ENCODE results near the gene POLR2M. TPM values are rescaled to one million over a fixed set of nuclear protein-coding genes. Genes with fewer than 3 reads are reported as not detected.

Gene POLR2M
- total RNA-seq, 1 donor from 2014 or later, result 1,069 TPM

- no peak overlapping the region for H3K4me3 Mint-ChIP-seq
- no peak overlapping the region for H3K27ac ChIP-seq
- H3K27me3 ChIP-seq, result no peaks in the 10 kb centered on the region
- H3K4me1 ChIP-seq, result no peaks in the 10 kb centered on the region
- no peak overlapping the region for H3K27ac Mint-ChIP-seq
- TF ChIP-seq EZH2phosphoT487 (IDR thresholded peaks at IDR 0.05) (no peak), CTCF (IDR thresholded peaks at IDR 0.05) (no peak), EZH2 (IDR thresholded peaks at IDR 0.05) (no peak)
- H3K9me3 ChIP-seq (ENCODE audit: low read depth), result no peaks in the 10 kb centered on the region
- no peak overlapping the region for H2AFZ ChIP-seq (replicated peaks)
- no peaks in the 10 kb centered on the region for H3K27me3 Mint-ChIP-seq (ENCODE audit: insufficient read depth, low read depth)
- no peak for DNase-seq (ENCODE audit: low spot score)
- H3K9me3 Mint-ChIP-seq, result peaks cover 5% of the 10 kb centered on the region
- H3K36me3 ChIP-seq, result no peaks in the 10 kb centered on the region
- H3K4me1 Mint-ChIP-seq, result peaks cover 6% of the 10 kb centered on the region
- no peak overlapping the region for H3K9ac ChIP-seq
- H3K79me2 ChIP-seq (ENCODE audit: low read depth), result no peaks in the 10 kb centered on the region
- no peak overlapping the region for H3K4me2 ChIP-seq
- no peaks in the 10 kb centered on the region for H3K36me3 Mint-ChIP-seq
- H4K20me1 ChIP-seq (ENCODE audit: low read depth), result no peaks in the 10 kb centered on the region
- H3F3A ChIP-seq (ENCODE audit: low read depth), result no peaks in the 10 kb centered on the region
- H3K4me3 ChIP-seq, result no peak overlapping the region
These were observed 29.4 kb downstream of the POLR2M start for GRCh38 chr15:57735891-57736290.

DNA sequence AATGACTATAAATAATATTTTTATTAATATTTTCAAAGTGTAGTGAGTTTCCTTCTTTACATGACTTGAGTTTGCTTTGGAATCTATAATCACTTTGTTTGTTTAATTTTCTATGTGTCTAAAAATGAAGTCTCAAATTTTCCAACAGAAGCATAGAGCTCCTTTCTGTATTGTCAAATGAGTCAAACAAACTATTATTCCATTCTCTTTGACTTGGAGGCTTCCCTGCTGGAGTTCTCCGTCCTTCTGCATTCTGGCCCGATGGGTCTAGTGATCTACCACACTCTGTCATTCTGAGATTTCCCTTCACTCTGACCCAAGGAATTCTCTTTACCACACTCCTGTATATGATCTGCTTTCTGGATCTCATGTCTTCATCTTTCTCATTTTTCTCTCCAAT, 30.1 kb downstream of the POLR2M start:
- H3K27ac Mint-ChIP-seq, result no peak overlapping the region
- H3K36me3 ChIP-seq, result no peaks in the 10 kb centered on the region
- H3K4me3 ChIP-seq, result no peak overlapping the region
- H3K9me3 ChIP-seq (ENCODE audit: low read depth), result no peaks in the 10 kb centered on the region
- H4K20me1 ChIP-seq (ENCODE audit: low read depth), result no peaks in the 10 kb centered on the region
- H3K36me3 Mint-ChIP-seq, result no peaks in the 10 kb centered on the region
- no peaks in the 10 kb centered on the region for H3K4me1 ChIP-seq
- H3F3A ChIP-seq (ENCODE audit: low read depth), result no peaks in the 10 kb centered on the region
- no peaks in the 10 kb centered on the region for H3K79me2 ChIP-seq (ENCODE audit: low read depth)
- no peaks in the 10 kb centered on the region for H3K27me3 ChIP-seq
- no peak overlapping the region for H2AFZ ChIP-seq (replicated peaks)
- H3K4me3 Mint-ChIP-seq, result no peak overlapping the region
- peaks cover 3% of the 10 kb centered on the region for H3K4me1 Mint-ChIP-seq
- DNase-seq (ENCODE audit: low spot score), result no peak
- no peak overlapping the region for H3K4me2 ChIP-seq
- no peaks in the 10 kb centered on the region for H3K27me3 Mint-ChIP-seq (ENCODE audit: insufficient read depth, low read depth)
- no peak overlapping the region for H3K27ac ChIP-seq
- H3K9me3 Mint-ChIP-seq, result peaks cover 5% of the 10 kb centered on the region
- H3K9ac ChIP-seq, result no peak overlapping the region
- TF ChIP-seq EZH2 (IDR thresholded peaks at IDR 0.05), result no peak
- TF ChIP-seq EZH2phosphoT487 (IDR thresholded peaks at IDR 0.05), result no peak
- TF ChIP-seq CTCF (IDR thresholded peaks at IDR 0.05), result no peak

DNA sequence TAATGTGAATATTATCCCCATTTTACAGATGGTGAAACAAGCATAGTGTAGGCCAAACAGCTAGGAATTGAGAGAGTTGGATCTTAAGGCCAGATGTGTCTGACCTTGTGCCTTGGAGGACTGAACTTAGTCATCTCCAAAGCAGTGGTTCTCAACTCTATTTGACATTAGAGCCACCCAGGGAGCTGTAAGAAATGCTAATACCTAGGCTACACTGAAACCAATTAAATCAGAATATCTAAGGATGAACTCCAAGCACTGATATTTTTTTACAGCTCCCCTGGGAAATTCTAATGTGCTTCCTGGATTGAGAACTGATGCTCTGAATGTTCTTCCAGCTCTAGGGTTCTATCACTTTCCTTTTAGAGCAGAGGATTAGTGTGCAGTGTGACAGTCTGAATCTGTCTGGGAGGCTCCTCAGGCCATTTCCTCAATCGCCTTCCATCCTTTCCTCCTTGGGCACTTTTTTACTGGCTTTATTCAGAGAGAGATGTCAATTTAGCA, 32.3 kb downstream of the POLR2M start:
- H2AFZ ChIP-seq (replicated peaks), result no peak overlapping the region
- H3K36me3 ChIP-seq, result no peaks in the 10 kb centered on the region
- no peaks in the 10 kb centered on the region for H3K9me3 ChIP-seq (ENCODE audit: low read depth)
- H3F3A ChIP-seq (ENCODE audit: low read depth), result no peaks in the 10 kb centered on the region
- Mint-ChIP-seq H3K4me3 (no peak overlapping the region), H3K9me3 (peaks cover 5% of the 10 kb centered on the region), H3K4me1 (no peaks in the 10 kb centered on the region), H3K27me3 (ENCODE audit: insufficient read depth, low read depth) (no peaks in the 10 kb centered on the region), H3K27ac (no peak overlapping the region), H3K36me3 (no peaks in the 10 kb centered on the region)
- no peak for DNase-seq (ENCODE audit: low spot score)
- H3K4me1 ChIP-seq, result no peaks in the 10 kb centered on the region
- H4K20me1 ChIP-seq (ENCODE audit: low read depth), result no peaks in the 10 kb centered on the region
- no peaks in the 10 kb centered on the region for H3K27me3 ChIP-seq
- H3K79me2 ChIP-seq (ENCODE audit: low read depth), result no peaks in the 10 kb centered on the region
- TF ChIP-seq EZH2 (IDR thresholded peaks at IDR 0.05) (no peak), EZH2phosphoT487 (IDR thresholded peaks at IDR 0.05) (no peak), CTCF (IDR thresholded peaks at IDR 0.05) (no peak)
- H3K27ac ChIP-seq, result no peak overlapping the region
- no peak overlapping the region for H3K9ac ChIP-seq
- H3K4me3 ChIP-seq, result no peak overlapping the region
- H3K4me2 ChIP-seq, result no peak overlapping the region
